ENCODE results near the gene LYPD3.

DNA sequence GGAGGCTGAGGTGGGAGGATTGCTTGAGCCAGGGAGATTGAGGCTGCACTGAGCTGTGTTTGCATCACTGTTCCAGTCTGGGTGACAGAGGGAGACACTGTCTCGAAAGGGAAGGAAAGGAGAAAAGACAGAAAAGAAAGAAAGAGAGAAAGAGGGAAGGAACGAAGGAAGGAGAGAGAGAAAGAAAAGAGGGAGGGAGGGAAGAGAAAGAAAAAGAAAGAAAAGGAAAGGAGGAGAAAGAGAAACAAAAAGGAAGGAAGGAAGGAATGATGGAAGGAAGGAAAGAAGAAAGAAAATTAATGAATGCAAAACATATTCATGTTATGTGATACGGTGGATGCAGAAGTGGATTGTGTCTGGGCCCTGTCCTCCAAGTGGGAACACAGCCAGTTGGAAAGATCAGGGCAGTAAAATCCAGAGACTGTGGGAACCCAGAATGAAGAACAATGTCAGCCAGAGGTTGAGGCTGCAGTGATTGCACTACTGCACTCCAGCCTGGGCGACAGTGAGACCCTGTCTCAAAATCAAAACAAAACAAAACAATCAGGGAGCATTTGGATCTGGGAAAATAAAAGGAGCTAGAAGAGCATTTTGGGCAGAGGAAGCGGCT lies 32.9 kb upstream of the LYPD3 start:
- TF ChIP-seq, protein P1, sequence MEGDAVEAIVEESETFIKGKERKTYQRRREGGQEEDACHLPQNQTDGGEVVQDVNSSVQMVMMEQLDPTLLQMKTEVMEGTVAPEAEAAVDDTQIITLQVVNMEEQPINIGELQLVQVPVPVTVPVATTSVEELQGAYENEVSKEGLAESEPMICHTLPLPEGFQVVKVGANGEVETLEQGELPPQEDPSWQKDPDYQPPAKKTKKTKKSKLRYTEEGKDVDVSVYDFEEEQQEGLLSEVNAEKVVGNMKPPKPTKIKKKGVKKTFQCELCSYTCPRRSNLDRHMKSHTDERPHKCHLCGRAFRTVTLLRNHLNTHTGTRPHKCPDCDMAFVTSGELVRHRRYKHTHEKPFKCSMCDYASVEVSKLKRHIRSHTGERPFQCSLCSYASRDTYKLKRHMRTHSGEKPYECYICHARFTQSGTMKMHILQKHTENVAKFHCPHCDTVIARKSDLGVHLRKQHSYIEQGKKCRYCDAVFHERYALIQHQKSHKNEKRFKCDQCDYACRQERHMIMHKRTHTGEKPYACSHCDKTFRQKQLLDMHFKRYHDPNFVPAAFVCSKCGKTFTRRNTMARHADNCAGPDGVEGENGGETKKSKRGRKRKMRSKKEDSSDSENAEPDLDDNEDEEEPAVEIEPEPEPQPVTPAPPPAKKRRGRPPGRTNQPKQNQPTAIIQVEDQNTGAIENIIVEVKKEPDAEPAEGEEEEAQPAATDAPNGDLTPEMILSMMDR (IDR thresholded peaks at IDR 0.05), result no peak
- TF ChIP-seq POLR2A (IDR thresholded peaks at IDR 0.05), result no peak
